HG03103 (cell line): ENCODE results near the gene CASP6.

Source experiments
- ATAC-seq: cut with Tn5 transposase; IDR thresholded peaks from one replicate; pipeline ENCODE4 v1.9.1; 2021; ENCODE audit warnings: low read depth; ENCODE audit not compliant: unreplicated experiment

CASP6 gene

DNA sequence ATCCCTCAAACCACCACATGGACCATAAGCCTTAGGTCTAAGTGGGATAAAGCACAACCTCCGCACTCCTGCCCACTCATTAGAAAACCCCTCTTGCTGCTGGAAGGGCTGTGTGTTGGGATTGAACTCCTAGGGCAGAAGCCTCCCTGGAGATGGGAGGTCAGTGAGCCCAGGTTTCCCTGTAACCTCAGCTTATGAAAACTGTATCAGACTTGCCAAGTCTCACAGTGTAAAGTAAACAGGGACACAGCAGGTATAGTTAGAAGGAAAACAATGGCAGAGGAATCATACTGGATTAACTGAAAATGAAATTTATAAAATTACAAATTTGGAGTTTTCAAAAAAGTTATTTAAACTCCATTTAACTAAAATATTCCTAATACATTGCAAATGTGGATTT is 29.9 kb downstream of the CASP6 start:
- ATAC-seq: no peak

DNA sequence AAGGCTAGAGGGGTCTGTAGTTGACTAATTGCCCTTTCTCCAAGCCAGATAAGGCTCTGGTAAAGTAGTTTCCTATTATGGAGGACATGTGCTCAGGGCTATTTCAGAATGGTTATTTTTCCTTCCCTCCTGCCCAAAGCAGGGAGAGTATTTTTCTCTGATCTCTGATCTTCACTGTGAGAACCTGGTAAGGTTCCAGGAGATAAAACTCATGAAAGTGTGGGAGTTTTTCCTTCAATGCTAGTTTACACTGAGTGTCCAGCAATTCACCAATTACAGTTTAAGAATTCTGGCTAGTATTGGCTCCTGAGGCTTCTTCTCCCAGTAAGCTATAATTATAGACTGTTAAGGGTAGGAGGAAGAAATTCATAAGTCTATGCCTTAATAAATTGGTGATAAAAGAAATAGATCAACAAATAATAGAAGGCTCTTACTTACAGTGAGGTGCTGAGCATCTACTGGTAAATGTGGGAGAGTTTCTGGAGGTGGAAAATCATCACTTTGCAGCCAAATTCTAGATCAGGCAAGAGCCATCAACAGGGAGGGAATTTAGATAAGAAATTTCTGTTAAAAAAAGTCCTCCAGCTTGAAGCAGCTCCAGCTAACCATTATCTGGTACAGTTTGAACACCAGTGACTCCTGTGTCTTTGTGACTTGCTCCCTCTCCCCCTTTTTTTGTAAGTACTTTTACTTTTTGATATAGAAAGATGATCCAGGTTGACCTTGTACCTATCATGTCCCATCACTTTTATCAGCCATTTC is 30.9 kb downstream of the CASP6 start:
- no peak for ATAC-seq

DNA sequence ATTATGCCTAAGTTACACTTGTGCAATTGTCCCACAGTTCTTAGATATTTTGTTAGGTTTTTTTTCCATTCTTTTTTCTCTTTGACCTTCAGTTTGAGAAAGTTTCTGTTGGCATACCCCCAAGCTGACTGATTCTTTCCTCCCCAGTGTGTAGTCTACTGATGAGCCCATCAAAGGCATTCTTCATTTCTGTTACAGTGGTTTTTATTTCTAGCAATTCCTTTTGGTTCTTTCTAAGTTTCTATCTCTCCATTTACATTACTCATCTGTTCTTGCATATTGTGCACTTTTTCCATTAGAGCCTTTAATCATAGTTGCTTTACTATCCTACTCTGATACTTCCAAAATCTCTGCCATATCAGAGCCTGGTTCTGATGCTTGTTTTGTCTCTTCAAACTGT is 31.9 kb downstream of the CASP6 start:
- no peak for ATAC-seq

DNA sequence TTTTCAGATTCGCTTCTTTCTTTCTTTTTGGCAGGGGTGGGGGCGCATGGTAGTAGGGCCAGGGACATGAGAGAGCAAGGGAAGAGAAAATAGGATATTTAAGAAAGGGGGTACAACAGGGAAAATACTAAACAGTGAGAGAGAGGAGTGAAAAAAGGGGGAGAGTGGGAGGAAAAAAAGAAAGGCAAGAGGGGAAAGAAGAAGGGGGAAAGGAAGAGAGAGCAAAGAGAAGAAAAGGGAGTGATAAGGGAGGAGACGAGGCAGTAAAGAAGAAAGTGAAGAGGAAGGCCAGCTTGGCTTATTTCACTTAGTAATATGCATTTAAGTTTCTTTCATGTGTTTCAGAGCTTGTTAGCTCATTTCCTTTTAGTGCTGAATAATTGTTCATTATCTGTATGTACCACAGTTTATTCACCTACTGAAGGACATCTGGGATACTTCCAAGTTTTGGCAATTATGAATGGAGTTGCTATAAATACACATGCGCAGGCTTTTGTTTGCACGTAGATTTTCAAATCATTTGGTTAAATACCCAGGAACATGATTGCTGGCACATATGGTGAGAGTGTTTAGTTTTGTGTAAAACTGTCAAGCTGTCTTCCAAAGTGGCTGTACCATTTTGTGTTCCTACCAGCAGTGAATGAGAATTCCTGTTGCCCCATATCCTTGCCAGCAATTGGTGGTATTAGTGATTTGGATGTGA is 37.3 kb downstream of the CASP6 start:
- no peak for ATAC-seq

DNA sequence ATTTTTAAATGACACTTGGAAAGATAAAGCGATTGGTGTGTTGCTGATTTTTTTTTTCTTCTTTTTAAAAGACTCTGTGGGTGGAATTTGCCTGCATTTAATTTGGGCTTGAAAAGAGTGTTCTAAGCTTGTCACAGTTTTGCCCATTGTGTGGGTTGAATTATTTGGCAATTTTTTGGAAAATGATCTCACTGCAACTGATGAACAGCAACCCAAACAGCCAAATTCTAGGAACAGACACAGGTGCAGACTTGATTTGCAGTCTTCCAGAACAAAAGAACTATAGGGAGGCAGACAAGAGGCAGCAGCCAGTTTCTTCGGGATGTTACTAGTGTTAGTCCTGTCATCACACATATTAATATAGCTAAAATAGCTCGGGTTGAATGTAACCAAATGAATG is 40.5 kb downstream of the CASP6 start:
- ATAC-seq: no peak

DNA sequence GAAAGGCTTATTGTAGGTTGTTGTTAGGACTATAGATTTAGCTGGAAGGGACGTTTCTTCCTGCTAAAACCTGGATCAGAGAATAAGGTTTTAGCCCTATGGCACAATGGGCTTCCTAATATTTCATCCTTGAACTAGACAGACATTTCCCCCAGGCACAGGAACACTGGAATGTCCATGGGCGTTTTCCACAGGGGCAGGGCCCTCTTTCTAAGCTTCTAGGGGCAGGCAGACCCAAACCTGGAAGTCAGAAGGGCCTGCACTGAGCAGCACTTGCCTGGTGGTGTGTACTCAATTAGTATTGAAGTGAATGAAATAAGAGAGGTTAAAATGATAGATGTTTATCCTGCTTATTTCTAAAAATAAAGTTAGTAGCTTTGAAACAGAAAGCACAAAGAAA is 41.1 kb downstream of the CASP6 start:
- ATAC-seq: no peak

DNA sequence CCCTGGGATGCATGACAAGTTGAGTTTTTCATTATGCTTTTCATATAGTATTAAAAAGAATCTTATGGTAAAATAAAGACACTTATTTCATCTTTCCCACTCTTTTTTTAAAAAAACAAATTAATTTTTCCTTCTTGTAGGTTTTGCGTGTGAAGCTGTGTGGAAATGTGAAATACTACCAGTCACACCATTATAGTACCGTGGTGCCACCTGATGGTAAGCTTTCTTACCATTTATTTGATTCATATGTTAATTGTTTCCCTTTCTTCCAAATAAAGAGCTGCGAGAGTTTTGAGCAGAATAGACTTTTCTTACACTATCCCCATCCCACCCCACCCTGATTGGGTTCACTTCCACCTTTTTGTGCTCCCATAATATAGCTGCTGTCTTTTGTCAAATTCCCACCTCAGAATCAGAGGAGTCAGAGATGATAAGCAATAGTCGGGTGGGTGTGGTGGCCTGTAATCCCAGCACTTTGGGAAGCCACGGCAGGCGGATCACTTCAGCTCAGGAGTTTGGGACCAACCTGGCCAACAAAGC is 44.3 kb downstream of the CASP6 start:
- no peak for ATAC-seq

DNA sequence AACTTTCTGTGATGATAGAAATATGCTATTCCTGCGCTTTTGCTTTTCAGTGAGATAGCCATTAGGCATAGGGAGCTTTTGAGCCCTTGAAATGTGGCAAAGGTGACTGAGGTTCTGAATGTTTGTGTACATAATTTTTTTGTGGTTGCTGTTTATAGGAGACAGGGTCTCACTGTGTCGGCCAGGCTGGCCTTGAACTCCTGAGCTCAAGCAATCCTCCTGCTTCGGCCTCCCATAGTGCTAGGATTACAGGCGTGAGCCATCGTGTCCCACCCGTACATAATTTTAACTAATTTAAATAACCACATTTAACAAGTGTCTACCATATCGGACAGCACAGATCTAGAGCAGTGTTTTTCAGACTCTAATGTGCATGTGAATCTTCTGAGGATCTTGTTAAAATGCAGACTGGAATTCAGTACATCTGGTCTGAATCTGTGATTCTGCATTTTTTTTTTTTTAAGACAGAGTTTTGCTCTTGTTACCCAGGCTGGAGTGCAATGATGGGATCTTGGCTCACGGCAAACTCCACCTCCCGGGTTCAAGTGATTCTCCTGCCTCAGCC is 45.3 kb downstream of the CASP6 start:
- ATAC-seq: no peak

DNA sequence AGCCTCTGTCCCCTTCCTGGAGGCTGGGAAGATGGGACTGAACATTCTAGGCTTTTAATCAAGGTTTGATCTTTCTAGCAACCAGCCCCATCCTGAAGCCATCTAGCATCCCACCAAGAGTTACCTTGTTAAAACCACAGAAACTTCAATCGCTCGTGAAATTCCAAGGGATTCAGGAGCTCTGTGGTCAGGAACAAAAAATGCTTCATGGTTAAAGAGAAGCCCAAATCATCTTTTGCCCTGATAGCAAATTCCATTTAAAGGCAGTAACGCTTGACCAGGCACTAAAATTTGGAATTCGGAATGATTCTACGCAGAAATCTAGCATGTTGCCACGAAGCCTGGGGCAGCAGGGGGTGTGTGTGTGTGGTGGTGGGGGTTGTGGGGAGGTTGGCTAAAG is 47.8 kb downstream of the CASP6 start:
- ATAC-seq: no peak

DNA sequence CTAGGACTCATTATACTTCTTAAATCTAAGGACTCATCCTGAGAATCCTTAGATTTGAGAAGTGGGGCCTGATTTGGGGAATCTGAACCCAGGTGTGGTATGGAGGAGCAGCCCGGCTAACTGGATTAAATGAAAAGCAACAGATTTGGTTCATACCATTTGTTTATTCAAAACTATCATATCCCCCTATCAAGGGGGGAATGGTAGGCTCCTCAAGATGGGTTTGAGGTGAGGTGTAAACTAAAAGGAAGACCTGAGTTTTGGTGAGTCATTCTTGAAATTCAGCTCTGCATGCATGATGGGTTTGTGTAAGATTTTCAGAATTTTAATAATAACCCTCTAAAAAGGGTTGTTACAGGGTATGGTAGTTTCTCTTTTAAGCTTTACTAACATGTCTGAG is 53.4 kb downstream of the CASP6 start:
- ATAC-seq: peak; percentile 75

DNA sequence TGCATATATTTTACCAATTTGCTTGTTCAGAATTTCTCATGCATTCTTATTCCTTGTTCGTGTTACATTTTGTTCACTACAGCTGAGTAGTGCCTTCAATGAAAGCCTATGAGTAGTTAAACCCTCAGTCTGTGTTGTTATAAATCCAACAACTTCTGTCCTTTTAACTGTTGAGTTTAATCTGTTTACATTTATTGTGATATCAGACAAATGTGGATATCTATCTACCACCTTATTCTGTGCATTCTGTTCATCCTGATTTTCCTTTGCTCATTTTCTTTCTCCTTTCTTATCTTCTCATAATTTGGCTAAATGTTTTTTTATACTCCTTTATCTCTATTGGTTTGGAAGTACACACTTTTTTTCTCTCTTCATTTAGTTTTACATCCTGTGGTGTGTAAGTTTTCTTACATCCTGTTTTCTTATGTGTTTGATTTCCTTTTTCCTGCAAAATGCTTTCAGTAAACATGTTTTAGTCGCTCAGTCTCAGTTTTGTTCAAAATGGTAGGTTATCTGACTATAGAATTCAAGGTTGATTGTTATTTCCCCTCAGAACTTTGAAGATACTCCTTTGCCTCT is 54.2 kb downstream of the CASP6 start:
- ATAC-seq: no peak

DNA sequence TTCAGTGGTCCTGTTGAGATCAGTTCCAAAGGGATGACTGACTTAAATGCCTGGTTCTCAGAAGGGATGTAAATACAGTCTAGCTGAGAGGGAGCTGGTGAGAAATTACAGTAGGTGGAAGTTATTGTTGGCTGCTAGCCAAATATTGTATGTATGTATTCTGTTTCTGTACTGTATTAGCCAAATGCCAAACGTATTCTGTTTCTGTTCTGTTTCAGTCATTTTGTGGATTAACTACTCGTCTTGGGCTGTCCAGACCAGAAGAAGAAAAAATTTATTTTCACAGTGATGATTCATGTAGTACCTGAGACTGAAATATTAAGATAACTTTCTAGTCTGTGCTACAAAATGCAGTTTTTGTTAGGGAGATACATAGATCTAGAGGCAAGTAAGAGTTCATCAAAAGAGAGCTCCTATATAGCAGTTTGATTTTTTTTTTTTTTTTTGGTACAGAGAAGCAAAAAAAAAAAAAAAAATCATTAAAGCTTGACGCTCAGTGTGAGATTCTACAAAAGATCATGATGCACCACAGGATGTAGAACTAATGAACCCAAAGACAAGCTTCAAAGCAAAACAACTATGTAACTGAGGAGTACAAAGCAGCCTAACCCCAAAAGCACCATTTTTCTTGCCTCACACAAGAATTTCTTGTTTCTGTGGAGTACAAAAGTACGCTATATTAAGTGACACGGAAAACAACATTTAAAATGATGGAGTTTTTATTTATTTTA is 54.8 kb downstream of the CASP6 start:
- peak; percentile 49 for ATAC-seq

DNA sequence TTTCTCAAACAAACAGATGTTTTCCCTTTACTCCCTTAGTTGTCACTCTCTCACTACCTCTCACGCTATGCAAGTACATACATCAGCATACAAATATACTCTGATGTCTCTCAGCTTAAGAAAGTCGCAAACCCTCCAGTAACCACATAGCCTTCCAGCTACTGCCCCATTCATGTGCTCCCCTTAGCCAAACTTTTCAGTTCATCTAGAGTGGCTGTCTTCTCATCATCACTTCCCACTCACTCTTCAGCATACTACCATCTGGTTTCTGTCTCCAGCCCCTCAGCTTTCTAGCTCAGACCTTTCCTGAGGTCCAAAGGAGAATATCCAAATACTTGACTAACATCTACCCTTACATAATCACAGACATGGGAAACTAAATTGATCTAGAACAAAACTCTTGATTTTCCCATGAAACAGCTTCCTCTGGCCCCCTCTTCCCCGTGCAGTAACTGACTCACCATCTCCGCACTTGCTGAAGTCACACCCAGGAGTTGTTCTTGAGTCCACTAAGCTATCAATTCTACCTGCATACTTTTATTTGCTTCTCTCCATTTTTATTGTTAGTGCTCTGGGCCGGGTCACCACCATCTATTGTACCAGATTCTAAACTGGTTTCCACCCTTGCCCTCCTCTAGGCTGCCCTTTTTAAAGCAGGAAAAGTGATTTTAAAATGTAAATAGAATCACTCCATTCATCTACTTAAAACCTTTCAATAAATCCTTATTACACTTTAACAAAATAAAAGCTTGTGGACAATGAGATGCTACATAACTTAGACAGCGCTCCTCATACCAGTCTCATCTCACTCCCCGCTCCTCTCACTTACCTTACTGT is 57.2 kb downstream of the CASP6 start:
- no peak for ATAC-seq

DNA sequence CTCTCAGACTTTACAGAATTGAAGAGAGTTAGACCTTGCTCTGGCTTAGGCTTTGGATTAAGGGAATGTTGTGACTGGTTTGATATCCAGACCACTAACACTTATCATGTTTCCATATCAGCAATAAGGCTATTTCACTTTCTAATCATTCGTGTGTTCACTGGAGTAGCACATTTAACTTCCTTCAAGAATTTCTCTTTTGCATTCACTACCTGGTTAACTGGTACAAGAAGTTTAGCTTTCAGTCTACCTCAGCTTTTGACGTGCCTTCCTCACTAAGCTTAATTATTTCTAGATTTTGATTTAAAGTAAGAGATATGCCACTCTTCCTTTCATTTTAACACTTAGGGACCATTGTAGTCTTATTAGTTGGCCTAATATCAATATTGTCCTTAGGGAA is 62.6 kb downstream of the CASP6 start:
- no peak for ATAC-seq
